T-helper 2 cell treated with Interferon-gamma antibody and Interleukin-4, amounts not matched to agents 100 ng/mL and 5 ng/mL, for 36 hours (primary cell): ENCODE results near the gene CTCFL. TPM values are rescaled to one million over a fixed set of nuclear protein-coding genes. Genes with fewer than 3 reads are reported as not detected.

Experiments
- intact Hi-C: fragments of 100-400 bp; cut with micrococcal nuclease; formaldehyde crosslinking; loops from one replicate; pipeline ENCODE4 v1.15.1; 2023
- total RNA-seq: library from RNA; stranded (reverse); gene quantifications from 2 replicates; pipeline ENCODE4 v1.2.3, GENCODE V29; 2022

Gene CTCFL
- total RNA-seq: not detected in 2 replicates

DNA sequence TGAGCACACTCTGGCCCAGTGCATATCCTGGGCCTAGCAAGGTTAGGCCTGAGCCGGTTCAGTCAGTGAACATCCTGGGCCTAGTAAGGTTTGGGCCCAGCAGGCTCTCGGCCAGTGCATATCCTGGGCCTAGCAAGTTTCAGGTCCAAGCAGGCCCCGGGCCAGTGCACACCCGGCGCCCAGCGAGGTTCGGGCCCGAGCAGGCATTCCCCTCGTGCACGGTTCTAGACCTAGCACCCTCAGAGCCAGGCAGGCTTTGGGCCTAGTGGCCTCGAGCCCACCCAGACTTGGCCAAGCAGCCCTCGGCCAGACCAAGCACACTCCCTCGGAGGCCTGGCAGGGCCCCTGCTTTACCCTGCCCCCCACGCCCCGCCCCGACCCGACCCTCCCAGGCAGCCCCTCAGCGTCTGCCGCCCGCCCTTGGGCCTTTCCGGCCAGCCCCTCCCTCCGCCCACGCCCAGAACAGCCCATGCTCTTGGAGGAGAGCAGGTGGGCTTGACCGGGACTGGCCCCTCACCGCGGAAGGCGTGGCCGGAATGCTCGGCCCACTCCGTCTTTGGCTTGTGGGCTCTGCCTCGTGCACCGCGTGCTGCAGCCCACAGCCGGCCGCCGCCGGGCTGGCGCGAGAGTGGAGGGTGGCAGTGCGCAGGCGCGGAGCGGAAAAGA is at the start of gene CTCFL:
CTCFL (minus strand) TSS at position 630 of the 666 bp plus-strand sequence. CDS start 935 bp downstream, outside the sequence.
- intact Hi-C loops: no loop called here

- intact Hi-C loops: no loop called here
These were observed 49.0 kb upstream of the CTCFL start for GRCh38 chr20:57573894-57574293.

GRCh38 chr20:57573242-57573641 is 48.3 kb upstream of the CTCFL start:
- intact Hi-C loops: no loop called here

DNA sequence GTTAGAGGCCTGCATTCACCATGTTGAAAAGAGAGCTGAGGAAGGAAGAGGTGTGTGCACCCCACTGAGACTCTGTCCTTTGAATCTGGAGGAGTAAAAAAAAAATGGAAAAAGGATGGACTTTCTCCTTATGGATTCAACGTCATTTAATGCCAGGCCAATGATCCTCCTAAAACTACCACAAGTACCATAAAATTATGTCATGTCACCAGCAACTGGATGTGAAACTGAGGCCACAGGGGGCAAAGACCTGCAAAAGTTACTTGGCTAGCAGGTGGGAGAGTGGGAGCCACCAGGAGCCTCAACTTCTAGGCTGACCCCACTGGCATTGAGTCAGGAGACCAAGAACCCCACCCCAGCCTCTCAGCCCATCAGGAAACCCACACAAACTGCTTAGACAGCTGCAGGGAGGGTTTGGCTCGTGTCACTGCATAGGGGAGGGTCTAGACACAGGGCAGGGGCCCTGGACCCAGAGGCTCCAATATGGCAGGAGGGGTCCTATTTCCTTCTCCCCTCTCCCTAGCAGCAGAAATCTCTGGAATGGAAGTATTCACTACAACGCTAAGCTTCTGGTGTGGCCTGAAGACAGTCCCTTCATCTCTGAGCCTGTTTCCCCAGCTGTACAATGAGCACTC is 47.0 kb upstream of the CTCFL start:
- intact Hi-C loops: no loop called here

DNA sequence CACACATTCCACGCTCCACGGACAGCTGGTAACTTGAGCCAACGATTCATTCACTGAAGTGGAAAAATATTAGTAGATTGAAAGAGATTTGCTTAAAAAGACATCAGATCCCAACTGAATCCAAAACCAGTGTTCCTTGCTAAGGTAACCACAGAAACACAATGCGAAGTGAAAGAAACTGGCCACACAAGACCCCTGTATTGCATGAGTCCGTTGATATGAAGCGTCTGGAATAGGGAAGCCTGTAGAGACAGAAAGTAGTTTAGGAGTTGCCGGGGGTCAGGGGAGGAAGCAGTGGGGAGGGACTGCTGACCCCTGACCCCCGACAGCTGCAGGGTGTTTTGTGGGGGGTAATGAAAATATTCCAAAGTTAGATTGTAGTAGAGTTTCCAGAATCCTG is 46.0 kb upstream of the CTCFL start:
- intact Hi-C loops: no loop called here

- intact Hi-C loops: no loop called here
These were observed 45.4 kb upstream of the CTCFL start for GRCh38 chr20:57570145-57570850.

GRCh38 chr20:57568960-57569359 is 44.0 kb upstream of the CTCFL start:
- intact Hi-C loops: no loop called here

DNA sequence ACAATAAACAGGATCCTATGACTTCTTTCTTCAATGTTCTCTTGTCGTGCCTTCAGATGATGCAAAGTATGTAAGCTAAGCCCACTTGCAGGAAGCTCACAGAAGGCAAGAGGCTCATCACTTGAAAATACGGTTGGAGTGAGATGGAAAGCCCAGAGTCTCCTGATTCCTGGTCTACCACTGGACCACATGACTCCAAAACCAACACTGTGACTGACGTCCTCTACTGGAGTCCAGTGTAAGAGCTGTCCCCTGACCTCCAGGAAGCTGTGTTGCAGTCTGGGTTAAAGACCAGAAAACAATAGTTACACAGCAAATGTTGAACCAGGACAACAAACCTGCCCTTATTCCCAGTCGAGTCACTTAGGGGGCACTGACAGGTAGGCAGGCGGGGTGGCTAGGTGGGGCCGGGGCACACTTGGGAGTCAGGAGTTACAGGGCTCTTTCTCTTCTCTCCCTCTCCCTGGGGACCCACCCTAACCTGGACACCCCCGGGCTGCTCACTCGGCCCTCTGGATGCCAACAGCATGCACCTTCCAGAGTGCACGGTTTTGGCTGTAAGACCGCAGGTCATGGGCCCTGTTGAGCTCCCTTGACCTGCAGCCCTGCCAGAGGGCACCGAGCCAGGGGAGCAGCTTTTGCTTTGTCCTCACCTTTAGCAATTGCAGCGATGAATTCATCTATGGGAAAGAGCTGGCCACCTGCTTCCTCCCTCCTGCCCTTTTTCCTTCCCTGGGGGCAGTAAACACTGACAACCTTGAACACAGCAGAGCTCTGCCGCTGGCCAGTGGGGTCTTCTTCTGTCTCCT is 43.4 kb upstream of the CTCFL start:
- intact Hi-C loops: no loop called here

GRCh38 chr20:57567471-57568079 is 42.6 kb upstream of the CTCFL start:
- intact Hi-C loops: no loop called here

GRCh38 chr20:57566803-57567459 is 42.0 kb upstream of the CTCFL start:
- intact Hi-C loops: no loop called here

DNA sequence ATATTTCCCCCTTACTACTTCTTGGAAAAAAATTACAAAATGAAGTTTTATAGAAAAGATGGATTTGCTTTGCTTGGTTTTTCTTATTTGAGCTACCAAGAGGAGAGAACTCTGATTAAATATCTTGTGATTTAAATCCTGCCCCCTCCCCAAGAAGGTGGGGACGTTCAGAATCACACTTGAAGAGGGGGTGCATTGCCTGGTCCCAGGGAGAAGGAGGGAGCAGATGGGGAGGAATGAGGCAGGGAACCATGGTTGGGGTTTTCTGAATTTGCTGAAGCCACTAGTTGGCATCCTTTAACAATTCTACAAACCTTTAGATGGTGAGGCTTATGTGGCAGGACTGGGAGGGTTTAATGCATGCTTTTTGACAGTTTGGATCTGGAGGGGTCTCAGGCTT is 41.5 kb upstream of the CTCFL start:
- intact Hi-C loops: no loop called here

GRCh38 chr20:57564951-57565642 is 40.2 kb upstream of the CTCFL start:
- intact Hi-C loops: no loop called here

GRCh38 chr20:57564180-57564802 is 39.4 kb upstream of the CTCFL start:
- intact Hi-C loops: no loop called here

DNA sequence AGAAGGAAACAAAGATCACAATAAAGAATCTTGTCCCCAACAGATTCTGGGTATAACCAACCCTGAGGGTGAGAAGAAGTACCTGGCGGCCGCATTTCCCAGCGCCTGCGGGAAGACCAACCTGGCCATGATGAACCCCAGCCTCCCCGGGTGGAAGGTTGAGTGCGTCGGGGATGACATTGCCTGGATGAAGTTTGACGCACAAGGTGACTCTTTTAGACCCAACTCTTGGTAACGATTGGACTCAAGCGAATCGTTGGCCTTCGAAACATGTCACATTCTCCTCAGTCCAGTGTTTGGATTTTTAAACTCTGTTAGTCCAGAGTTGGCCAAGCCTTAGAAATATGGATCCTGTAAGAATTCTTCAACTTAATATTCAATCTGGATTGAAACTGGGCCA is 38.6 kb upstream of the CTCFL start:
- intact Hi-C loops: no loop called here

GRCh38 chr20:57562541-57563465 is 37.9 kb upstream of the CTCFL start:
- intact Hi-C loops: no loop called here

DNA sequence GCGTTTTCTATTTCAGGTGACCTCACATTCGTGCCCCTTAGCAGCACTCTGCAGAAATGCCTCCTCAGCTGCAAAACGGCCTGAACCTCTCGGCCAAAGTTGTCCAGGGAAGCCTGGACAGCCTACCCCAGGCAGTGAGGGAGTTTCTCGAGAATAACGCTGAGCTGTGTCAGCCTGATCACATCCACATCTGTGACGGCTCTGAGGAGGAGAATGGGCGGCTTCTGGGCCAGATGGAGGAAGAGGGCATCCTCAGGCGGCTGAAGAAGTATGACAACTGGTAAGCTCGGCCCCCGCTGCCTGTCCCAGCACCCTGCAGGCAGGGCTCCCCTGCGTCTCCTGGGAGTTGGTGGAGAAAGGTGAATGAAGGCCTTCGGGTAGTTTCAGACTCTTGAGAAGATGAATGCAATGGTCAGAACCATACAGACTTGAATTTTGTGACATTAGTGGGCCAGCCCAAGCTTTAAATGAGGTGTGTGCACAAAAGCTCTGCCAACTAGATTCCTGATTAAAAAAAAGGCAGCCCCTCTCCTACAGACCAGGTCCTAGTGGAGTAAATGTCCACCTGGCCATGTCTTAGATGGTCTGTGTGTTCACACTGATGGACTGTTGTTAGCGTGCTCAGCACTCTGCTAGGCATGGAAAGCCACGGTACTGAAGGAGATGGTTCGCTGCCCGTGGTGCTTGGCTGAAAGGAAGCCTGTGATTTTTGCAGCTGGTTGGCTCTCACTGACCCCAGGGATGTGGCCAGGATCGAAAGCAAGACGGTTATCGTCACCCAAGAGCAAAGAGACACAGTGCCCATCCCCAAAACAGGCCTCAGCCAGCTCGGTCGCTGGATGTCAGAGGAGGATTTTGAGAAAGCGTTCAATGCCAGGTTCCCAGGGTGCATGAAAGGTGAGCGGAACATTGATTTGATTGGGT is 36.7 kb upstream of the CTCFL start:
- intact Hi-C loops: no loop called here

DNA sequence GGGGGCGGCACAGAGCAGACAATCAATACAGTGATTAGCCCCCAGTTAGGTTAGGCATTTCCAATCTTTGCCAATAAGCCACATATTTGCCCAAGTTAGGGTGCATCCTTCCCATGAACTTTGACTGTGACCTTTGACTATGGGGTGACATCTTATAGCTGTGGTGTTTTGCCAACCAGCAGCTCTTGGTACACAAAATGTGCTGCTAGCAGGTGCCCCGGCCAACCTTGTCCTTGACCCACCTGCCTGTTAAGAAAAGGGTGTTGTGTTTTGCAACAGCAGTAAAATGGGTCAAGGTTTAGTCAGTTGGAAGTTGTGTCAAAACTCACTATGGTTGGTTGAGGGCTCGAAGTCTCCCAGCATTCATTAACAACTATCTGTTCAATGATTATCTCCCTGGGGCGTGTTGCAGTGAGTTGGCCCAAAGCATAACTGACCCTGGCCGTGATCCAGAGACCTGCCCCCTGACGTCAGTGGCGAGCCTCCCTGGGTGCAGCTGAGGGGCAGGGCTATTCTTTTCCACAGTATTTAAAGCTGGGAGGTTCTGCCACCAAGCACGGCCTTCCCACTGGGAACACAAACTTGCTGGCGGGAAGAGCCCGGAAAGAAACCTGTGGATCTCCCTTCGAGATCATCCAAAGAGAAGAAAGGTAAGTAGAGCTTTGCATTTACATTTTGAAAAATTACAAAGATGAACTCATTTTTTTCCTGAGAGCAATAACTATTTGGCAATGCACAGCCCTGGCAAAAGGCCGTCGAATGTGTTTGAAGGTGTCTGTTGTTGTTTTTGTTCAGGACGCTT is 35.8 kb upstream of the CTCFL start, which contains the start of gene PCK1:
PCK1 (plus strand) TSS at position 557 of the 802 bp plus-strand sequence. CDS start 302 bp downstream, outside the sequence.
- intact Hi-C loops: no loop called here
